CD14-positive monocyte (primary cell): ENCODE measurements around the gene GPBP1L1. TPM values are rescaled to one million over a fixed set of nuclear protein-coding genes. Genes with fewer than 3 reads are reported as not detected.

Experiments
- DNase-seq, 3 donors: peaks; one replicate each; pipeline ENCODE4 v3.0.0-alpha.2; 2011 to 2022
- H2AFZ ChIP-seq: 2 replicates; pipeline ENCODE4 v1.6.0; 2012; ENCODE audit warnings: mild to moderate bottlenecking, low read depth, low read length, inconsistent platforms; ENCODE audit not compliant: insufficient read depth, poor library complexity, severe bottlenecking
- H3K27ac ChIP-seq, 2 donors: 1 replicate in 1 of 2; 2 replicates in 1 of 2; pipeline ENCODE4 v1.5.1; 2012 to 2013; ENCODE audit warnings: low read length in 2 of 2, control low read depth in 1 of 2, inconsistent platforms in 1 of 2, low read depth in 1 of 2, mild to moderate bottlenecking in 1 of 2
- H3K27me3 ChIP-seq, 2 donors: one replicate each; pipeline versions ENCODE4 v1.6.0 to v1.6.1; 2011 to 2013; ENCODE audit warnings: low read length in 2 of 2; ENCODE audit not compliant: control insufficient read depth in 2 of 2, insufficient read depth in 2 of 2
- H3K36me3 ChIP-seq, 2 donors: replicated peaks in 1 of 2; 1 replicate in 1 of 2; 2 replicates in 1 of 2; pipeline versions ENCODE4 v1.5.1 to v1.6.1; 2012 to 2013; ENCODE audit warnings: low read length in 2 of 2, control low read depth in 1 of 2, inconsistent platforms in 1 of 2, mild to moderate bottlenecking in 1 of 2; ENCODE audit not compliant: insufficient read depth in 2 of 2, control insufficient read depth in 1 of 2
- H3K4me1 ChIP-seq, 2 donors: 1 replicate in 1 of 2; 2 replicates in 1 of 2; pipeline versions ENCODE4 v1.5.1 to v1.6.1; 2012 to 2013; ENCODE audit warnings: low read length in 2 of 2, control low read depth in 1 of 2, inconsistent platforms in 1 of 2, mild to moderate bottlenecking in 1 of 2, moderate library complexity in 1 of 2; ENCODE audit not compliant: insufficient read depth in 2 of 2, control insufficient read depth in 1 of 2
- H3K4me2 ChIP-seq: replicated peaks from 2 replicates; pipeline ENCODE3; 2012; ENCODE audit warnings: low read length, moderate library complexity, mild to moderate bottlenecking; ENCODE audit not compliant: poor library complexity, severe bottlenecking; ENCODE audit errors: extremely low read depth
- H3K4me3 ChIP-seq, 3 experiments: fragments of 200-600 bp in 1 of 3; sonication (generic) in 1 of 3; replicated peaks in 1 of 3; 1 replicate in 2 of 3; 2 replicates in 1 of 3; pipeline ENCODE4 v1.5.1; 2011 to 2013; ENCODE audit warnings: low read length in 3 of 3, mild to moderate bottlenecking in 3 of 3, control low read depth in 2 of 3, low read depth in 2 of 3, inconsistent platforms in 1 of 3, moderate library complexity in 1 of 3
- H3K79me2 ChIP-seq: 2 replicates; pipeline ENCODE4 v1.6.0; 2012; ENCODE audit warnings: mild to moderate bottlenecking, control low read depth, inconsistent platforms, low read length, moderate library complexity; ENCODE audit not compliant: insufficient read depth
- H3K9ac ChIP-seq: 2 replicates; pipeline ENCODE4 v1.6.0; 2017; ENCODE audit warnings: low read length, mild to moderate bottlenecking; ENCODE audit not compliant: insufficient read depth, poor library complexity, severe bottlenecking
- H3K9me3 ChIP-seq, 2 donors: replicated peaks in 1 of 2; 1 replicate in 1 of 2; 2 replicates in 1 of 2; pipeline versions ENCODE4 v1.5.1 to v1.6.1; 2012 to 2013; ENCODE audit warnings: low read length in 2 of 2, control low read depth in 1 of 2; ENCODE audit not compliant: control insufficient read depth in 1 of 2, insufficient read depth in 1 of 2
- H4K20me1 ChIP-seq: 2 replicates; pipeline ENCODE4 v1.6.0; 2012; ENCODE audit warnings: mild to moderate bottlenecking, low read length, control low read depth, moderate library complexity; ENCODE audit not compliant: insufficient read depth
- H3K27ac Mint-ChIP-seq, 7 donors: one replicate each; pipeline ENCODE4 v1.8.0; 2020; ENCODE audit warnings: mild to moderate bottlenecking in 7 of 7, mixed read lengths in 7 of 7, moderate library complexity in 6 of 7, inconsistent platforms in 2 of 7
- H3K27me3 Mint-ChIP-seq, 3 donors: one replicate each; pipeline ENCODE4 v1.8.0; 2021 to 2022; ENCODE audit warnings: low read depth in 3 of 3, mild to moderate bottlenecking in 3 of 3, mixed read lengths in 3 of 3, moderate library complexity in 3 of 3, inconsistent platforms in 1 of 3
- H3K36me3 Mint-ChIP-seq, 2 donors: one replicate each; pipeline ENCODE4 v1.8.0; 2020; ENCODE audit warnings: mixed read lengths in 2 of 2, inconsistent platforms in 1 of 2, mild to moderate bottlenecking in 1 of 2
- H3K4me1 Mint-ChIP-seq: one replicate; pipeline ENCODE4 v1.8.0; 2020; ENCODE audit warnings: mild to moderate bottlenecking, mixed read lengths
- H3K4me3 Mint-ChIP-seq, 2 donors: one replicate each; pipeline ENCODE4 v1.8.0; 2020; ENCODE audit warnings: mild to moderate bottlenecking in 2 of 2, mixed read lengths in 2 of 2, moderate library complexity in 1 of 2
- H3K9me3 Mint-ChIP-seq, 7 donors: one replicate each; pipeline ENCODE4 v1.8.0; 2020 to 2022; ENCODE audit warnings: mixed read lengths in 7 of 7, mild to moderate bottlenecking in 6 of 7, moderate library complexity in 6 of 7, inconsistent platforms in 2 of 7
- WGBS: methylation state at CpG from one replicate; pipeline ENCODE4 v1.1.5; 2013; ENCODE audit warnings: missing lambda C conversion rate; ENCODE audit not compliant: insufficient coverage; 5-methylcytosine and 5-hydroxymethylcytosine counted together
- intact Hi-C, 2 donors: fragments of 100-400 bp; cut with micrococcal nuclease; formaldehyde crosslinking; loops; one replicate each; pipeline versions ENCODE4 v1.15.0 to v1.15.1; 2023
- polyA plus RNA-seq, 3 donors: library from polyadenylated mRNA; depleted of rRNA in 1 of 3; unstranded in 2 of 3; stranded (reverse) in 1 of 3; fragments of 300-500 nt in 2 of 3; fragments of >200 nt in 1 of 3; fragmentation: Illumina TruSeq in 2 of 3; gene quantifications; 1 replicate in 2 of 3; 2 replicates in 1 of 3; pipeline ENCODE4 v1.2.3, GENCODE V29; 2012 to 2021
- TF ChIP-seq, protein P1 (sequence below): fragments of 200-600 bp; IDR thresholded peaks from one replicate; pipeline ENCODE4 v1.8.0; 2022; ENCODE audit warnings: antibody characterized with exemption, mild to moderate bottlenecking

The GPBP1L1 gene
- polyA plus RNA-seq, 3 donors = 71.6 to 93.3 (median 79.5) TPM

DNA sequence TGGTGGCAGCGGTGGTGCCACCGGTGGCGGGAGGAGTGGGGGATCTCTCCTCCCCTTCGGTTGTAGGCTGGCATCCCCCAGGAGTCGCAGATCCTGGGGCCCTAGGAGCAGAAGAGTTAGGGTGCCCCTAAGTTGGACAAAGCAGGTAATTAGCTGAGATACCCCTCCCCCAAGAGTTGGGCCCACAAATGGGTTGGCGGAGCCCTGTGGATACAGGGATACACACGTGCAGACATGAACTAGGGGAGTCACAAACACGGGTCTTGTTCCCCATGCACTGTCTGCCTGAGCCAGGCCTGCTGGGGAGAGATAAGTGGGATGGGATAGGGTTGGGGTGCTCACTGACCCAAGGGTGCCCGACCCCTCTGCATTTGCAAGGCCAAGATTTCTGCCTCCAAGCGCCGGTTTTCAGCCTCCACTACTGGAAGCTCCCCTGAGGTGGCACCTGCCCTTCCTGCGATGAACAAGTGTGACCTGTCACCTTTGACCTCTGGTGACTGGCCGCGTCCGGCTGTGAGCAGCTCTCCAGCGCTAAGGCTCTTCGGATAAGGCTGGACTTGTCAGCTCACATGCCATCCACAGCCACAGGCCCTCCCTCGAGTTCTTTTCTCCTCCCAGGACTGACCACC, 64.3 kb downstream of the GPBP1L1 start:
- Histone ChIP-seq H3K27me3 (no peaks in the 10 kb centered on the region), H3K4me1 (peaks cover 0 to 2% of the 10 kb centered on the region in 2 donors), H4K20me1 (peaks cover 23% of the 10 kb centered on the region), H3K9ac (no peak overlapping the region), H3K4me2 (no peak overlapping the region), H2AFZ (no peak overlapping the region), H3K4me3 (no peak overlapping the region), H3K36me3 (peaks cover 61 to 82% of the 10 kb centered on the region in 2 donors), H3K27ac (peak overlapping the region; percentile 28 to 65), H3K9me3 (no peaks in the 10 kb centered on the region), H3K79me2 (no peaks in the 10 kb centered on the region)
- Mint-ChIP-seq H3K27ac (peak overlapping the region in 5 of 7 donors; percentile 50 to 78 (median 62)), H3K27me3 (peaks cover 0 to 3% (median 2%) of the 10 kb centered on the region in 3 donors), H3K4me3 (no peak overlapping the region), H3K4me1 (peaks cover 11% of the 10 kb centered on the region), H3K36me3 (peaks cover 52 to 76% of the 10 kb centered on the region in 2 donors), H3K9me3 (no peaks in the 10 kb centered on the region)
- no peak for DNase-seq
- TF ChIP-seq, protein P1, sequence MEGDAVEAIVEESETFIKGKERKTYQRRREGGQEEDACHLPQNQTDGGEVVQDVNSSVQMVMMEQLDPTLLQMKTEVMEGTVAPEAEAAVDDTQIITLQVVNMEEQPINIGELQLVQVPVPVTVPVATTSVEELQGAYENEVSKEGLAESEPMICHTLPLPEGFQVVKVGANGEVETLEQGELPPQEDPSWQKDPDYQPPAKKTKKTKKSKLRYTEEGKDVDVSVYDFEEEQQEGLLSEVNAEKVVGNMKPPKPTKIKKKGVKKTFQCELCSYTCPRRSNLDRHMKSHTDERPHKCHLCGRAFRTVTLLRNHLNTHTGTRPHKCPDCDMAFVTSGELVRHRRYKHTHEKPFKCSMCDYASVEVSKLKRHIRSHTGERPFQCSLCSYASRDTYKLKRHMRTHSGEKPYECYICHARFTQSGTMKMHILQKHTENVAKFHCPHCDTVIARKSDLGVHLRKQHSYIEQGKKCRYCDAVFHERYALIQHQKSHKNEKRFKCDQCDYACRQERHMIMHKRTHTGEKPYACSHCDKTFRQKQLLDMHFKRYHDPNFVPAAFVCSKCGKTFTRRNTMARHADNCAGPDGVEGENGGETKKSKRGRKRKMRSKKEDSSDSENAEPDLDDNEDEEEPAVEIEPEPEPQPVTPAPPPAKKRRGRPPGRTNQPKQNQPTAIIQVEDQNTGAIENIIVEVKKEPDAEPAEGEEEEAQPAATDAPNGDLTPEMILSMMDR = no peak
- WGBS = 93% methylated on average over 12 of the region's 18 CpGs
- intact Hi-C loops = no loop called here

DNA sequence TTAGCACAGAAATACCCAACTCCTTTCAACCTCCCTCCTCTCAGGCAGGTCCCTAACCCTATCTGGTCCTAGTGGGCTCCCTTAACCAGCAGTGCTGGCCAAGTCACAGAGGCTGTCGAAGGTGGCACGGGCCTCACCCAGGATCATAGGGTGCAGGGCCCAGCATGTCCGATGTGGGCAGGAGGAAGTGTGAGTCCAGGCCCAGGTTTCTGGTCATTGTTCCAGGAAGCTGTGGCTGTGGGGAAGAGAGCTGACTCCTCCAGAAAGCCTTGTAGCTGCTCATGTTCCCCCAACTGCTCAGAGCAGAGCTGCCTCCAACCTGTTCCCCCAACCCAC, 64.9 kb downstream of the GPBP1L1 start:
- H3K4me1 ChIP-seq = peaks cover 0 to 2% of the 10 kb centered on the region in 2 donors
- H3K4me3 ChIP-seq = no peak overlapping the region
- no peak overlapping the region for H2AFZ ChIP-seq
- DNase-seq = peak in 1 of 3 donors; percentile 6
- H3K4me2 ChIP-seq = no peak overlapping the region
- TF ChIP-seq, protein P1 = no peak
- intact Hi-C loops = no loop called here
- peak overlapping the region; percentile 28 to 65 for H3K27ac ChIP-seq
- peaks cover 63 to 82% of the 10 kb centered on the region in 2 donors for H3K36me3 ChIP-seq
- no peak overlapping the region for H3K4me3 Mint-ChIP-seq
- peaks cover 53 to 75% of the 10 kb centered on the region in 2 donors for H3K36me3 Mint-ChIP-seq
- H3K9me3 Mint-ChIP-seq = no peaks in the 10 kb centered on the region
- peaks cover 11% of the 10 kb centered on the region for H3K4me1 Mint-ChIP-seq
- H3K9me3 ChIP-seq = no peaks in the 10 kb centered on the region
- H3K27me3 ChIP-seq = no peaks in the 10 kb centered on the region
- peak overlapping the region in 5 of 7 donors; percentile 12 to 78 (median 71) for H3K27ac Mint-ChIP-seq
- H3K27me3 Mint-ChIP-seq = peaks cover 0 to 3% (median 2%) of the 10 kb centered on the region in 3 donors
- peaks cover 23% of the 10 kb centered on the region for H4K20me1 ChIP-seq
- no peaks in the 10 kb centered on the region for H3K79me2 ChIP-seq
- 72% methylated on average over 2 of the region's 3 CpGs for WGBS
- H3K9ac ChIP-seq = no peak overlapping the region
